SK-N-SH treated with all-trans-retinoic acid at 6 μM for 48 hours (cell line): ENCODE measurements around the gene TMOD4.

Experiments used
- ARNTL ChIP-seq: fragments of 450-650 bp; formaldehyde crosslinking; IDR thresholded peaks from 2 replicates; pipeline ENCODE4 v1.5.0; 2020; ENCODE audit warnings: low read depth, mild to moderate bottlenecking, moderate library complexity, borderline replicate concordance
- CSDC2 ChIP-seq: fragments of 250-450 bp; sonication (Bioruptor Pico); IDR thresholded peaks from 2 replicates; pipeline ENCODE4 v1.5.0; 2020; ENCODE audit warnings: mild to moderate bottlenecking, moderate library complexity
- ISL1 ChIP-seq: fragments of 250-450 bp; sonication (Bioruptor Pico); IDR thresholded peaks from 2 replicates; pipeline ENCODE4 v2.1.2; 2022; ENCODE audit warnings: mild to moderate bottlenecking, moderate library complexity
- PATZ1 ChIP-seq: fragments of 250-450 bp; sonication (Bioruptor Pico); IDR thresholded peaks from 2 replicates; pipeline ENCODE4 v1.8.0; 2020; ENCODE audit warnings: mild to moderate bottlenecking, moderate library complexity, borderline replicate concordance
- PPARA ChIP-seq: fragments of 250-450 bp; sonication (Bioruptor Pico); IDR thresholded peaks from 2 replicates; pipeline ENCODE4 v1.5.0; 2020; ENCODE audit warnings: mild to moderate bottlenecking, borderline replicate concordance
- RARB ChIP-seq: fragments of 250-450 bp; sonication (Bioruptor Pico); IDR thresholded peaks from 2 replicates; pipeline ENCODE4 v1.8.0; 2021; ENCODE audit warnings: mild to moderate bottlenecking, moderate library complexity
- TOX ChIP-seq: fragments of 250-450 bp; sonication (Bioruptor Pico); IDR thresholded peaks from 2 replicates; pipeline ENCODE4 v1.8.0; 2021; ENCODE audit warnings: mild to moderate bottlenecking, moderate library complexity, borderline replicate concordance
- ZC3H10 ChIP-seq: fragments of 250-450 bp; sonication (Bioruptor Pico); IDR thresholded peaks from 2 replicates; pipeline ENCODE4 v1.5.1; 2021; ENCODE audit warnings: mild to moderate bottlenecking, moderate library complexity
- ZFP3 ChIP-seq: fragments of 250-450 bp; sonication (Bioruptor Pico); IDR thresholded peaks from 2 replicates; pipeline ENCODE4 v1.5.0; 2020; ENCODE audit warnings: mild to moderate bottlenecking, moderate library complexity
- ZFP30 ChIP-seq: fragments of 450-650 bp; formaldehyde crosslinking; IDR thresholded peaks from 2 replicates; pipeline ENCODE4 v1.5.0; 2022; ENCODE audit warnings: mild to moderate bottlenecking, moderate library complexity
- TF ChIP-seq, protein P1 (sequence below): fragments of 250-450 bp; sonication (Bioruptor Pico); IDR thresholded peaks from 2 replicates; pipeline ENCODE4 v1.8.0; 2021; ENCODE audit warnings: low read depth, mild to moderate bottlenecking, moderate library complexity, borderline replicate concordance

GRCh38 chr1:151132335-151133017 is 43.3 kb downstream of the TMOD4 start:
- no peak for TF ChIP-seq CSDC2
- TF ChIP-seq ARNTL (CRISPR knock-in tag), result no peak
- no peak for TF ChIP-seq ZFP30 (CRISPR knock-in tag)
- no peak for TF ChIP-seq ISL1 (CRISPR knock-in tag)
- no peak for TF ChIP-seq RARB (CRISPR knock-in tag)
- TF ChIP-seq PATZ1 (CRISPR knock-in tag), result no peak
- TF ChIP-seq, protein P1, sequence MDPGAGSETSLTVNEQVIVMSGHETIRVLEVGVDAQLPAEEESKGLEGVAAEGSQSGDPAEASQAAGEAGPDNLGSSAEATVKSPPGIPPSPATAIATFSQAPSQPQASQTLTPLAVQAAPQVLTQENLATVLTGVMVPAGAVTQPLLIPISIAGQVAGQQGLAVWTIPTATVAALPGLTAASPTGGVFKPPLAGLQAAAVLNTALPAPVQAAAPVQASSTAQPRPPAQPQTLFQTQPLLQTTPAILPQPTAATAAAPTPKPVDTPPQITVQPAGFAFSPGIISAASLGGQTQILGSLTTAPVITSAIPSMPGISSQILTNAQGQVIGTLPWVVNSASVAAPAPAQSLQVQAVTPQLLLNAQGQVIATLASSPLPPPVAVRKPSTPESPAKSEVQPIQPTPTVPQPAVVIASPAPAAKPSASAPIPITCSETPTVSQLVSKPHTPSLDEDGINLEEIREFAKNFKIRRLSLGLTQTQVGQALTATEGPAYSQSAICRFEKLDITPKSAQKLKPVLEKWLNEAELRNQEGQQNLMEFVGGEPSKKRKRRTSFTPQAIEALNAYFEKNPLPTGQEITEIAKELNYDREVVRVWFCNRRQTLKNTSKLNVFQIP (CRISPR knock-in tag), result no peak
- no peak for TF ChIP-seq PPARA (CRISPR knock-in tag)
- TF ChIP-seq ZC3H10 (CRISPR knock-in tag), result no peak
- TF ChIP-seq ZFP3 (CRISPR knock-in tag), result no peak
- no peak for TF ChIP-seq TOX
